ENCODE data around the gene CTNS. TPM values are rescaled to one million over a fixed set of nuclear protein-coding genes. Genes with fewer than 3 reads are reported as not detected.

CTNS gene
- total RNA-seq (2021; ENCODE audit: unreplicated experiment) = 20.4 TPM
- polyA plus RNA-seq (2012; ENCODE audit: insufficient read length) = 18.0 TPM
- Bru-seq, nascent RNA = percentile 55 among the genes with signal in this experiment
- BruChase-seq, experiment 1, labeled RNA remaining after a 2-hour chase = percentile 63 among the genes with signal in this experiment
- BruChase-seq, experiment 2, labeled RNA remaining after a 6-hour chase = percentile 66 among the genes with signal in this experiment
- long read RNA-seq, transcript CTNS-201 (12 exons, 2,866 nt) = major isoform, 8 of 51 reads
- long read RNA-seq, partial matches to known transcripts = 18 of 51 reads
- long read RNA-seq, other reads (novel, unspliced or antisense) = 25 of 51 reads

- BruUV-seq (replicated peaks) = no TSS peak
- ChIA-PET CTCF (interaction anchor here (0.6 kb wide), 1 partner anchor 27 kb away, joined by 3 read pairs; no protein-coding TSS in a partner anchor), POLR2A (interaction anchor here (0.5 to 0.8 kb wide), 5 partner anchors 21 to 975 kb away, joined by 3 to 10 read pairs (median 4); partner anchors contain the start of gene EMC6)
- TF ChIP-seq TCF7L2 (IDR thresholded peaks at IDR 0.05; ENCODE audit: low read depth, low read length) (no peak), CTCF (IDR thresholded peaks at IDR 0.05) (no peak), POLR2AphosphoS5 (IDR thresholded peaks at IDR 0.05; ENCODE audit: low read depth, low read length) (peak; percentile 55; the same call in 1 of the 2 replicates), SIN3A (IDR thresholded peaks at IDR 0.05; ENCODE audit: borderline replicate concordance, insufficient read depth, low read depth, low read length) (peak; percentile 52; the same call in 1 of the 2 replicates)
- no peaks in the 10 kb centered on the region for H3K27me3 ChIP-seq (ENCODE audit: control insufficient read depth, insufficient read depth, low read length)
- peaks cover 2% of the 10 kb centered on the region; the same call in 1 of the 2 replicates for H3K36me3 ChIP-seq (ENCODE audit: control insufficient read depth, insufficient read depth, low read length)
- intact Hi-C loops (cut with micrococcal nuclease; ENCODE audit: unreplicated experiment) = no loop called here
- peak within 1 kb of the TSS; percentile 80 to 85 for H3K4me3 ChIP-seq (ENCODE audit: low read depth in 2 of 2, low read length in 2 of 2)
- no peaks in the 10 kb centered on the region for H3K9me3 ChIP-seq (ENCODE audit: control insufficient read depth, insufficient read depth, low read depth, low read length)
- 0 out of 2 replicates have a peak, but pooled peaks cover 4% of the 10 kb centered on the region for H3K4me1 ChIP-seq (ENCODE audit: control insufficient read depth, insufficient read depth, low read length)
- ATAC-seq = peak; percentile 99
- in situ Hi-C loops (cut with HindIII; ENCODE audit: low pct_unique_long_range_greater_than_20kb, low sequenced_read_pairs) = no loop called here
- peak; percentile 64 for DNase-seq (ENCODE audit: low read depth, low spot score)
- peak within 1 kb of the TSS; percentile 86 for H3K27ac ChIP-seq (ENCODE audit: low read length)
Observed at GRCh38 chr17:3636154-3636907, at the start of gene CTNS, which contains the start of gene SHPK. CTNS (plus strand) TSS chr17:3636760; CDS start chr17:3640207, 3,447 bp downstream. SHPK (minus strand) TSS chr17:3636250; CDS start chr17:3636219, 31 bp downstream.

- intact Hi-C loops (cut with micrococcal nuclease; ENCODE audit: unreplicated experiment) (no loop called here), in situ Hi-C loops (cut with HindIII; ENCODE audit: low pct_unique_long_range_greater_than_20kb, low sequenced_read_pairs) (no loop called here)
- no peak overlapping the region for H3K4me3 ChIP-seq (ENCODE audit: low read depth in 2 of 2, low read length in 2 of 2)
- no peak overlapping the region for H3K27ac ChIP-seq (ENCODE audit: low read length)
- CTCF ChIA-PET = no interaction called here
- no peak for ATAC-seq
- H3K27me3 ChIP-seq (ENCODE audit: control insufficient read depth, insufficient read depth, low read length) = no peaks in the 10 kb centered on the region
- DNase-seq (ENCODE audit: low read depth, low spot score) = no peak
- H3K36me3 ChIP-seq (ENCODE audit: control insufficient read depth, insufficient read depth, low read length) = no peaks in the 10 kb centered on the region; the same call in 1 of the 2 replicates
- POLR2A ChIA-PET = interaction anchor here (0.6 kb wide), 1 partner anchor 12 kb away, joined by 5 read pairs; no protein-coding TSS in a partner anchor
- no peaks in the 10 kb centered on the region for H3K9me3 ChIP-seq (ENCODE audit: control insufficient read depth, insufficient read depth, low read depth, low read length)
- no peaks in the 10 kb centered on the region for H3K4me1 ChIP-seq (ENCODE audit: control insufficient read depth, insufficient read depth, low read length)
- no peak for TF ChIP-seq CTCF (IDR thresholded peaks at IDR 0.05)
- no peak for TF ChIP-seq SIN3A (IDR thresholded peaks at IDR 0.05; ENCODE audit: borderline replicate concordance, insufficient read depth, low read depth, low read length)
- TF ChIP-seq TCF7L2 (IDR thresholded peaks at IDR 0.05; ENCODE audit: low read depth, low read length) = no peak
- BruUV-seq (replicated peaks) = no TSS peak
Observed at GRCh38 chr17:3589784-3590183, 46.8 kb upstream of the CTNS start.

- Histone ChIP-seq H3K4me3 (ENCODE audit: low read depth in 2 of 2, low read length in 2 of 2) (no peak overlapping the region), H3K36me3 (ENCODE audit: control insufficient read depth, insufficient read depth, low read length) (no peaks in the 10 kb centered on the region; the same call in 1 of the 2 replicates), H3K27me3 (ENCODE audit: control insufficient read depth, insufficient read depth, low read length) (no peaks in the 10 kb centered on the region), H3K4me1 (ENCODE audit: control insufficient read depth, insufficient read depth, low read length) (no peaks in the 10 kb centered on the region), H3K27ac (ENCODE audit: low read length) (no peak overlapping the region), H3K9me3 (ENCODE audit: control insufficient read depth, insufficient read depth, low read depth, low read length) (no peaks in the 10 kb centered on the region)
- ATAC-seq (no peak), DNase-seq (ENCODE audit: low read depth, low spot score) (no peak)
- TF ChIP-seq TCF7L2 (IDR thresholded peaks at IDR 0.05; ENCODE audit: low read depth, low read length) = no peak
- no peak for TF ChIP-seq POLR2AphosphoS5 (IDR thresholded peaks at IDR 0.05; ENCODE audit: low read depth, low read length)
- no peak for TF ChIP-seq REST (IDR thresholded peaks at IDR 0.05; ENCODE audit: insufficient read depth in 1 of 2, low read depth in 2 of 2, low read length in 1 of 2)
- TF ChIP-seq SIN3A (IDR thresholded peaks at IDR 0.05; ENCODE audit: borderline replicate concordance, insufficient read depth, low read depth, low read length) = no peak
- no peak for TF ChIP-seq CTCF (IDR thresholded peaks at IDR 0.05)
- POLR2A ChIA-PET = no interaction called here
- in situ Hi-C loops (cut with HindIII; ENCODE audit: low pct_unique_long_range_greater_than_20kb, low sequenced_read_pairs) (no loop called here), intact Hi-C loops (cut with micrococcal nuclease; ENCODE audit: unreplicated experiment) (no loop called here)
- CTCF ChIA-PET = no interaction called here
- BruUV-seq (replicated peaks) = no TSS peak
Observed at GRCh38 chr17:3590231-3590630, 46.3 kb upstream of the CTNS start.

Measured in Panc1 (cell line).